GM18519 (cell line): Measurements from ENCODE around the gene NRM.
"Not testable (repeated sequence)": the region's sequence is repeated elsewhere in the genome, so short reads cannot be mapped to it uniquely, and the experiment has no call there.

ENCODE experiments used
- ATAC-seq: cut with Tn5 transposase; IDR thresholded peaks from one replicate; pipeline ENCODE4 v1.9.1; 2021; ENCODE audit warnings: mild to moderate bottlenecking, moderate library complexity; ENCODE audit not compliant: unreplicated experiment, low FRiP score

The NRM gene

DNA sequence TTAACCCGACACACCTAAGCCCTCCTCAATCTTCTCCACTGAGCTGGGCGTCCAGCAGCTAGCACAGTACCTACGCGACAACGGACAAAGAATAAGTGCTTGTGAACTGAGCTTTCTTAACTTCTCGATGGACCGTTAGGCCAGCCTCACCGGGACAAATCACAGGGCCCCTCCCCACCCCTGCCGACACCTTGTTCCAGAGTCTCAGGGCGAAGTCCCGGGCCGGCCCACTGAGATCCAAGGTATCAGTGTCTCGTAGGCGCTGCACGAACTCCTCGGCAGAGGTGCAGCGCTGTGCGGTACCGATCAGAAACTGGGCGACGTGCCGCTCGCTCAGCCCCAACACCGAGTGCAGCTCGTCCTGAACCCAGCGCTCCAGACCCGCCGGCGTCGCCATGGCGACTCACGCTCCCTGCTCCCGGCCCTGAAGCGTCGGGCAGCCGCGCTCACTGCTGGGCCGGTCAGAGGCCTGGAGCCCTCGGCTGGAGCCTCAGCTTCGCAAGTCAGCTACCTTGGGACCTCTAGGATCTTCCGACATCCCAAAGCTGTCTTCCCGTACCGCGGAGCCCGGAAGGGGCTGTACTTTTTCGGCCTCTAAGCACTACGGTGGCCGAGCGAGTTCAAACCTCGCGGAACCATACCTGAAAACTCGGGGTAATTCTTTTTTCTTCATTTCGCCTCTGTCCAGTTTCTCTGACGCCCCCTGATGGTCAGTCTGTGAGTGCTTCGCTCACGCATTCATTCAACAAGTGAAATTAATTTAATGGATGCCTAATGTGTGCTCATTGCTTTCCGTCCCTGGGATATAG is 18.1 kb downstream of the NRM start, which contains the start of gene DHX16:
TSS of gene DHX16 (minus strand) at position 562 of the 809 bp plus-strand sequence. CDS start at position 397, 165 bp downstream.
- no peak for ATAC-seq

- no peak for ATAC-seq
Measured at GRCh38 chr6:30670760-30671527, 19.8 kb downstream of the NRM start.

DNA sequence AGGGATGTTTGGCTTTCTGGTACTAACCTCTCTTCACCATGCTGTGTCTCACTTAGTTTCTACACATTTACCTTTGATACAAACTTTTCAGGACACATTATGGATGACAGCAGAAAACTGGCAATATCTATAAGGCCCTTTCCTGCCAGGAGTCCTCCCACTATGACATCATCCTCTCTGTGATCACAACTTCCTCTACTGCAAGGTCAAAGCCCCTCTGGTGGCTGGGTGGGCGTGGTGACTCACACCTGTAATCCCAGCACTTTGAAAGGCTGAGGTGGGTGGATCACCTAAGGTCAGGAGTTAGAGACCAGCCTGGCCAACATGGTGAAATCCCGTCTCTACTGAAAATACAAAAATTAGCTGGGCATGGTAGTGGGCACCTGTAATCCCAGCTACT is 24.5 kb downstream of the NRM start:
- ATAC-seq = not testable (repeated sequence)

DNA sequence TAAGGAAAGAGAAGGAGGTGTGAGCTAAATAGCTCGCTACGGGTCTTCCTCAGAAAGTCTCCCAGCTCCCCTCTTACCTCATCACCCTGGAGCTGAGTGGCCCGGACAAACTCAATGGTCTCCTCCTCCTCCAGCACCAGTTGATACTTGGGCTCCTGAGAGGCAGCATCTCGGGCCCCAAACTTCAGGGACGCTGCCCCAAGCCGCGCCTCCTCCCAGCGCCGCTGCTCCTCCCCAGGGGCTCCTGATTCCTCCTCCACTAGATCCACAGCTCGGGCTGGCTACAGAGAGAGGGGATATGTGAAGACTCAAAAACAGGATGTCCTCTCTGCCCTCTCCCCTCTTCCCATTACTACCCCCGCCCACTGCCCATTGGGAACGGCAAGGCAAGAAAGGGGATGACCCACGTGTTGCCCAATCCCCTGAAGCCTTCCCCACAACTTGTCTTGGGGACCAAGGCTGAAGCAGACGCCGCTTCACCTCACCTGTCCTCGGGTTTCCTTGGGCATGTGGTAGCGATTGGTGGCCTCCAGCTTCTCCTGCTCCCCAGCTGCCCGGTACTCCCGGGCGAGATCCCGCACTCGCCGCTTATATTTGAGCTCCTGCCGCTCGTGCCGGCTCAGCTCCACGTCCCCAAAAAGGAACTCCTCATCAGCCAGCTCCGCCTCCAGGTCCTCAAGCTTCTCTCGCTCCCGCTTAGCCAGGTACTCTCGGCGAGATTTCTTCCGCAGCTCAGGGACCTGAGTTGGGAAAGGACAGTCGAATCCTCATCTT is 25.6 kb downstream of the NRM start:
- no peak for ATAC-seq

DNA sequence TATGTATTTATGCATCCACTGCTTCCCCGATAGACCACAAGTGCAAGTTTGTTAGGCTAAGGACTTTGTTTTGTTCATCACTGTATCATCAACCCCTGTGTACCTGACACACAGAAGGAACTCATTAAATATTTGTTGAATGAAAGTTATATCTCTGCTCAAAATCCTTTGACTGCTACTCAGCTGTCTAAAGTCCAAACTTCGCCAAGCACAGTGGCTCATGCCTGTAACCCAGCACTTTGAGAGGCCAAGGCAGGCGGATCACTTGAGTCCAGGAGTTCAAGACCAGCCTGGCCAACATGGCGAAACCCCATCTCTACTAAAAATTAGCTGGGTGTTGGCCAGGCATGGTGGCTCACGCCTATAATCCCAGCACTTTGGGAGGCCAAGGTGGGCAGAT is 32.9 kb downstream of the NRM start:
- ATAC-seq = not testable (repeated sequence)

GRCh38 chr6:30657454-30657853 is 33.3 kb downstream of the NRM start:
- no peak for ATAC-seq

- no peak for ATAC-seq
Measured at GRCh38 chr6:30656513-30656912, 34.3 kb downstream of the NRM start.

DNA sequence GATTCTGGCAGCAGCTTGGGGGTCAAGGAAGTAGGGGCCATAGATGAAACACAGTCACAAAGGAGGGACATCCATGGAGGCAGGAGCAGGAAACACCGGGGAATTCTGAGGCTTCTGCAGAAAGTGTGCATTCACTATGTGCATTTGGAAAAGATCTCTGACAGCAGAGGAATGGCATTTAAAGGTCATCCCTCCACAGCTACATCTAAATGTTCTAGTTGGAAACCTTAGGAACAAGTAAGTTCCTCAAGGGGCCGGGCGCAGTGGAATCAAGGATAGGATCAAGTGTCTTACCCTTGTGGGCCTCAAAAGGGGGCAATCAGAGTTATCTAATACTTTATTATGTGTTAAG is 35.1 kb downstream of the NRM start:
- ATAC-seq = no peak

DNA sequence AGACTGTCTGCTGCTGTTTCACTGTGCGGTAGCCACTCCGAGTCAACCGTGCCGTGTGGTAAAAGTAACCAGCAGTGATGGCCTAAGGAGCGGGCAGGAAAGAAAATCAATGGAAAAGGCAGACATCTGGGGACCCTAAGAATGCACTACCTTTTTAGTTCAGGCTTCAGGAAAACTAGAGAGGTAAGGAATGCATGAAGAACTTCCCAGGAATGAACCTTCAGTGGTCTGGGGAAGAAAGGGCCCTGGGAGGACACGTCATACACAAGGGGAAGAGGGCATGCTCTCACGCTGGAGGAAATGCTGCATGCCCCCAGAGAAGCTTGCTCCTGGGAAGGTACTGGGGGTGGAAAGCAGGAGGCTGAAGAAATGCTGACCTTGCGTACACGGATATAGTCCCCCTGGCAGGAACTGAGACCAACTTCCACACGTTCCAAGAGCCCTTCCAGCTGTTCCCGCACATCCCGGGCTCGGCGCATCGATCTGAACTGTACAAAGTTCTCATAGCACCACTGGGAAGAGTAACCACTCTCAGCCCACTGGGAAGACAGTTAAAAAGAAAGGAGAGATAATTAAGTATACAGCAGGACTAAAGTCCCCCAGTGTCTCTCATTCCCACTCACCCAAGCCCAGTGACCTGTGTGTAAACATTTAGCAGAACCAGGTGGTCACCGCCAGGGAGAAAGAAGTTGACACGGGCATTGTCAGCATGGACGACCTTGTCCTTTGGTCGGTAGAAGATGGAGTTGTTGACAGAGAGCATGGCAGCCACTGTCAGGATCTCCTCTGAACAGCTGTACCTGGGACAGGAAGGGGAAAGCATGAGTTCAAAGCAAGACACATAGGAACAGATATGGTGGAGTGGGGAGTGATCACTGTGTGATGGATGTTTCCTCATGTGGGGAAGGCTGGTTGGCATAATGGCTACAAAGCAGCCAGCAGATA is 35.7 kb downstream of the NRM start:
- ATAC-seq = no peak

GRCh38 chr6:30651143-30651542 is 39.6 kb downstream of the NRM start:
- ATAC-seq = no peak

DNA sequence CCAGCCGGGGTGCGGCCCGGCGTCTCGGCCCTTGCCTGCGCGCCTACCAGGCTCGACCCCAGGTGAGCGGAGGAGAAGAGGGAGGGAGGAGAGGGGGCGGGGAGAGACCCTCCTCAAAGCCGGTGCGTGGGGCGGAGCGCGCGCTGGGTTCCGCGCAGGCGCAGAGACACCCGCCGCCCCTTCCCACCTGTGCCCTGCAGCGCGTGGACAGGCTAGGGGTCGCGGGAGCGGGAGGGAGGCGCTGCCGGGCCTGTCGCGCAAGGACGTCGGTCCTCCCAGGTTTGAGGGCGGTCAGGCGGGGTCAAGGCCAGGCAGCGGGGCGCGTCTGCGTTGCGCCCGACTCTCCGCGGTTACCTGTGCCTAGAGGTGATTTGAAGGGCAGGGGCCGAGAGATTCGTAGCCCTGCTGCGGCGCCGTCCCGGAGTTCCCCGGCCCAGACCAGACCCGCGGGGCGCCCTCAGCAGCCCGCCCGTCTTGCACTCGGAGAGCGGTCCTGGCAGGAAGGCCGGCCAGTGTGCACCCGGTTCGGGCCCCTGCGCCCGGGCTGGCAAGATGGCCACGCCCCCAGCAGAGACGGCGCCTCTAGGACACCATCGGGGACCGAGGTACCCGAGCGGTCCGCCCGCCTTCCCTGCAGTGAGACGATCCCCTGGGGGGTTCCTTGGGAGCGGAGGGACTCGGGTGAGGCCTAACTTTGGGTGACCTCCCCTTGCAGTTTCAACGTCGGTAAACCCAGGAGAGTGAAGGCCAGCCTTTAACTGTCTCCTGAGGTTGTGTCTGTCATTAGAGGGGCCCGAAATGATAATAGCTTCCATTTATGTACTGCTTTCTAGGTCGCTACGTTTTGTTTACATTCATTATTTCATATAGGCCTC is 43.3 kb downstream of the NRM start:
- ATAC-seq = no peak

- ATAC-seq = no peak
Measured at GRCh38 chr6:30646450-30647241, 44.1 kb downstream of the NRM start, which contains the start of gene C6orf136. TSS of gene C6orf136 (plus strand) at chr6:30647133. CDS start at chr6:30647232, 99 bp downstream.

- no peak for ATAC-seq
Measured at GRCh38 chr6:30645989-30646388, 44.8 kb downstream of the NRM start.

DNA sequence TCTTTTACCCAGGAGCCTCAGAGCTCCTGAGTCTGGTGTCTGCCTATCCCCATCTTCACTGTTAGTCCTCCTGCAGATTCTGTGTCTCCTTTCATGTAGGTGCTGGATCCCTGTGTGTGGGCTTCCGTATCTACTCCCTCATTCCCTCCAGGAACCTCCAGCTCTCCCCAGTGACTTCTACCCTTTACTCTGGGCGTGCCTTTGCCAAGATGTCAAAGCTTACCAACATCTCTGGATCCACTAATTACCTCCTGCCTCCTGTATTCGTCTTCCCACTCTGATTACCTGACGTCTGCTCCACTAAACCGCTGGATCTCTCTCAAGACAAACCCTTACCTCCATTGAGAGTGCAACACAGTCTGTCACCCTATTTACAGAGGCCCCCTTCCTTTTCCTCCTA is 46.0 kb downstream of the NRM start:
- ATAC-seq = no peak

DNA sequence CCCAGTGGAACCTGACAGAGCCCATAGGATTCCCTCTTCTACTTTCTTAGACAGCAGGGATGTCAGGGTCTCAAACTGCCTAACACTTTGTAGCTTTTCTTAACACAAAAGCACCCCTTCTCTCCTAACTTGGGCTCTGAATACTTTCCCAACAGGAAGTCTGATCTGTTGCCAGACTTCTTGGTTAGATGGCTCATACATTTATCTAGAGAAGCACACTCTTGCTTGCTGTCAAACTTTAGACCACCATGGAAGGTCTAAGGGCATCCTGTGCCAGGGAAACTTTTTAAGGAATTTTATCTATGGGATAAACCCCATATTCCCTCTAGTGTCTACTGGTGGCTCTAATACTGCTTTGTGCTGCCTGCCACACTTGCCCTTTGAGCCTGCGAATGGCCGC is 47.1 kb downstream of the NRM start:
- ATAC-seq = no peak

DNA sequence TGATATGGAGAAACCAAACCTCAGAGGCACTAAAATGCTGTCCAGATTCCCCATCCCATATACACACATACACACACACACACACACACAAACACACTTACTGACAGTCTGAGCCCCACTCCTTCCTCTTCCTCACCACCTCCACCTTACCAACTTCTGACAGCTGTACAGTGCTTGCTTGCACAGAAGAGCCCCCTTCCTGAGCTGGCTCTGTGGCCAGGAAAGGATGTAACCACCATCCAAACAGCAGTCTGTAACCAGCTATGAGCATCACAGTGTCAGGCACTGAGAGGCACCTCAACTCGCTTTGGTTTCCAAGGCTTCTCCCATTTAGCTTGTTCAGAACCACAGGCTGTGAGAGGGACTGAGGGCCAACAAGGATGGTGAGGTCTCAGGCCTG is 49.7 kb downstream of the NRM start:
- no peak for ATAC-seq

GRCh38 chr6:30640481-30640880 is 50.3 kb downstream of the NRM start:
- no peak for ATAC-seq
